ENCODE results near the gene PLXDC2. TPM values are rescaled to one million over a fixed set of nuclear protein-coding genes. Genes with fewer than 3 reads are reported as not detected.

Gene PLXDC2
- total and polyA plus RNA-seq, 10 of the 15 experiments (the other 5 are each of a cell fraction or from before 2014, with no cell fraction given) = 0.05 to 1.8 (median 0.14) TPM; not detected in 2

GRCh38 chr10:19824381-19825342, 8.4 kb downstream of the PLXDC2 start:
- H3K4me2 ChIP-seq (ENCODE audit: control insufficient read depth, insufficient read depth) = no peak overlapping the region
- no peaks in the 10 kb centered on the region for H3K79me2 ChIP-seq (ENCODE audit: control insufficient read depth, insufficient read depth, low read length)
- intact Hi-C loops (cut with micrococcal nuclease; ENCODE audit: unreplicated experiment) (no loop called here), in situ Hi-C loops (cut with MboI) (no loop called here)
- no peaks in the 10 kb centered on the region for H3K27me3 ChIP-seq (replicated peaks in 1 of 2; ENCODE audit: control insufficient read depth in 2 of 2, insufficient read depth in 2 of 2, low read length in 1 of 2)
- DNase-seq (ENCODE audit: low read depth, low spot score) (no peak), ATAC-seq (no peak), FAIRE-seq (no peak)
- ChIA-PET SMC1A (ENCODE audit: uncharacterized antibody, unreplicated experiment) (interaction anchor here (0.6 to 1.1 kb wide), 3 partner anchors 10 to 1028 kb away, joined by 3 to 4 read pairs (median 3); no protein-coding TSS in a partner anchor), CTCF (interaction anchor here (1.1 kb wide), 1 partner anchor 178 kb away, joined by 3 read pairs; no protein-coding TSS in a partner anchor), RAD21 (ENCODE audit: unreplicated experiment) (interaction anchor here (1.4 kb wide), 1 partner anchor 179 kb away, joined by 4 read pairs; no protein-coding TSS in a partner anchor), POLR2A (no interaction called here)
- no TSS peak for BruUV-seq (replicated peaks)
- no peak overlapping the region for H3K4me3 ChIP-seq
- H3K9ac ChIP-seq (ENCODE audit: control insufficient read depth, insufficient read depth, low read length) = no peak overlapping the region
- no peaks in the 10 kb centered on the region for H3K4me1 ChIP-seq (ENCODE audit: control insufficient read depth, insufficient read depth, low read length)
- no peaks in the 10 kb centered on the region for H3K36me3 ChIP-seq (ENCODE audit: control insufficient read depth in 2 of 2, insufficient read depth in 2 of 2, low read length in 1 of 2)
- 28% methylated on average over 5 of the region's 5 CpGs for WGBS (ENCODE audit: insufficient coverage, insufficient replicate concordance, low lambda C conversion rate, missing lambda C conversion rate)
- H2AFZ ChIP-seq (ENCODE audit: control insufficient read depth, low read depth, low read length) = no peak overlapping the region
- H3K9me3 ChIP-seq (replicated peaks; ENCODE audit: control insufficient read depth, insufficient read depth, low read length) = no peaks in the 10 kb centered on the region
- H3K27ac ChIP-seq (ENCODE audit: control insufficient read depth, insufficient read depth) = no peak overlapping the region
- H4K20me1 ChIP-seq (ENCODE audit: control insufficient read depth, insufficient read depth) = no peaks in the 10 kb centered on the region
- TF ChIP-seq ZNF687 (IDR thresholded peaks at IDR 0.05) (no peak), ELK1 (IDR thresholded peaks at IDR 0.05; ENCODE audit: low read depth, low read length) (no peak), ATF2 (IDR thresholded peaks at IDR 0.05; ENCODE audit: low read length) (no peak), MEF2A (IDR thresholded peaks at IDR 0.05; ENCODE audit: insufficient read depth, low read depth, low read length) (no peak), IRF3 (IDR thresholded peaks at IDR 0.05) (no peak), RFX5 (IDR thresholded peaks at IDR 0.05; ENCODE audit: low read depth, low read length) (no peak), CREM (IDR thresholded peaks at IDR 0.05; ENCODE audit: low read depth) (no peak), SIN3A (IDR thresholded peaks at IDR 0.05; ENCODE audit: low read depth, low read length) (no peak), ZNF592 (IDR thresholded peaks at IDR 0.05) (no peak), SREBF2 (IDR thresholded peaks at IDR 0.05; ENCODE audit: low read length) (no peak)
